Neuronal stem cell (in vitro differentiated cells): ENCODE measurements around the gene RPL13.

Experiments
- DNase-seq: peaks from one replicate; pipeline ENCODE4 v3.0.0-alpha.2; 2013; ENCODE audit warnings: low spot score
- H2AFZ ChIP-seq: one replicate; pipeline ENCODE4 v1.6.1; 2013; ENCODE audit warnings: mild to moderate bottlenecking, low read length, inconsistent platforms
- H2AK5ac ChIP-seq: 2 replicates; pipeline ENCODE4 v1.6.1; 2013; ENCODE audit warnings: low read depth, mild to moderate bottlenecking, inconsistent platforms, low read length, moderate library complexity, mixed read lengths
- H2BK120ac ChIP-seq: 2 replicates; pipeline ENCODE4 v1.6.1; 2013; ENCODE audit warnings: low read depth, mild to moderate bottlenecking, inconsistent platforms, low read length, moderate library complexity, mixed read lengths
- H2BK12ac ChIP-seq: one replicate; pipeline ENCODE4 v1.6.1; 2013; ENCODE audit warnings: low read length, inconsistent platforms
- H2BK15ac ChIP-seq: 2 replicates; pipeline ENCODE4 v1.6.1; 2013; ENCODE audit warnings: mild to moderate bottlenecking, low read length, inconsistent platforms, mixed read lengths
- H2BK5ac ChIP-seq: one replicate; pipeline ENCODE4 v1.6.1; 2013; ENCODE audit warnings: inconsistent platforms, mild to moderate bottlenecking, low read length, moderate library complexity
- H3K14ac ChIP-seq: one replicate; pipeline ENCODE4 v1.6.1; 2013; ENCODE audit warnings: low read length, inconsistent platforms
- H3K18ac ChIP-seq: 2 replicates; pipeline ENCODE4 v1.6.1; 2013; ENCODE audit warnings: low read length, inconsistent platforms
- H3K23ac ChIP-seq: 2 replicates; pipeline ENCODE4 v1.6.1; 2013; ENCODE audit warnings: low read depth, mild to moderate bottlenecking, mixed read lengths, low read length, inconsistent platforms; ENCODE audit not compliant: poor library complexity
- H3K27ac ChIP-seq: replicated peaks from 3 replicates; pipeline ENCODE4 v1.5.1; 2013; ENCODE audit warnings: low read length, inconsistent platforms
- H3K27me3 ChIP-seq, 3 experiments: 2 replicates each; pipeline ENCODE4 v1.6.1; 2013; ENCODE audit warnings: low read length in 3 of 3, mild to moderate bottlenecking in 2 of 3, inconsistent platforms in 1 of 3, low read depth in 1 of 3, mixed read lengths in 1 of 3, moderate library complexity in 1 of 3; ENCODE audit not compliant: control insufficient read depth in 3 of 3, insufficient read depth in 3 of 3
- H3K36me3 ChIP-seq, 2 donors: replicated peaks in 1 of 2; 2 replicates each; pipeline ENCODE4 v1.6.1; 2013; ENCODE audit warnings: low read length in 2 of 2; ENCODE audit not compliant: control insufficient read depth in 2 of 2, insufficient read depth in 2 of 2
- H3K4ac ChIP-seq: 2 replicates; pipeline ENCODE4 v1.6.1; 2013; ENCODE audit warnings: inconsistent platforms, mild to moderate bottlenecking, low read length, moderate library complexity
- H3K4me1 ChIP-seq, 2 donors: 1 replicate in 1 of 2; 2 replicates in 1 of 2; pipeline ENCODE4 v1.6.1; 2013; ENCODE audit warnings: low read length in 2 of 2, low read depth in 1 of 2; ENCODE audit not compliant: control insufficient read depth in 2 of 2, insufficient read depth in 1 of 2
- H3K4me2 ChIP-seq: one replicate; pipeline ENCODE4 v1.6.1; 2013; ENCODE audit warnings: mild to moderate bottlenecking, low read length, inconsistent platforms; ENCODE audit not compliant: insufficient read depth, poor library complexity, severe bottlenecking
- H3K4me3 ChIP-seq, 2 donors: 2 replicates each; pipeline ENCODE4 v1.5.1; 2013; ENCODE audit warnings: low read length in 2 of 2, mild to moderate bottlenecking in 2 of 2, inconsistent platforms in 1 of 2, moderate library complexity in 1 of 2
- H3K79me1 ChIP-seq: one replicate; pipeline ENCODE4 v1.6.1; 2013; ENCODE audit warnings: low read depth, mild to moderate bottlenecking, inconsistent platforms, low read length, moderate library complexity
- H3K9ac ChIP-seq: one replicate; pipeline ENCODE4 v1.6.1; 2013; ENCODE audit warnings: mild to moderate bottlenecking, low read depth, low read length, inconsistent platforms; ENCODE audit not compliant: poor library complexity
- H3K9me3 ChIP-seq, 2 donors: replicated peaks in 1 of 2; 2 replicates each; pipeline versions ENCODE3 to v1.6.1; 2013; ENCODE audit warnings: low read length in 2 of 2, mild to moderate bottlenecking in 2 of 2, inconsistent platforms in 1 of 2, low read depth in 1 of 2, mixed read lengths in 1 of 2, moderate library complexity in 1 of 2; ENCODE audit not compliant: control insufficient read depth in 2 of 2, insufficient read depth in 1 of 2
- H4K8ac ChIP-seq: one replicate; pipeline ENCODE4 v1.6.1; 2013; ENCODE audit warnings: low read depth, mild to moderate bottlenecking, inconsistent platforms, low read length, moderate library complexity
- H4K91ac ChIP-seq: one replicate; pipeline ENCODE4 v1.6.1; 2013; ENCODE audit warnings: low read length, low read depth, mild to moderate bottlenecking, inconsistent platforms; ENCODE audit not compliant: poor library complexity
- WGBS, 2 donors: extraction: QIAGEN DNeasy Blood & Tissue Kit; methylation state at CpG; one replicate each; pipeline ENCODE4 v1.1.7; 2013; ENCODE audit warnings: missing lambda C conversion rate in 2 of 2, mixed read lengths in 1 of 2; ENCODE audit not compliant: insufficient read length in 2 of 2, insufficient replicate concordance in 1 of 2; ENCODE audit errors: extremely low coverage in 2 of 2; 5-methylcytosine and 5-hydroxymethylcytosine counted together

Gene RPL13

GRCh38 chr16:89540557-89540956 is 19.9 kb upstream of the RPL13 start:
- WGBS, 2 donors, result no CpG with 5 or more reads among the region's 13 CpGs
- no peak overlapping the region for H2AK5ac ChIP-seq
- no peak overlapping the region for H2AFZ ChIP-seq
- H3K4me2 ChIP-seq, result no peak overlapping the region
- H2BK15ac ChIP-seq, result no peak overlapping the region
- no peak overlapping the region for H3K14ac ChIP-seq
- no peak overlapping the region for H4K8ac ChIP-seq
- H2BK120ac ChIP-seq, result no peak overlapping the region
- H3K27me3 ChIP-seq, result no peaks in the 10 kb centered on the region
- no peak overlapping the region for H3K4ac ChIP-seq
- DNase-seq, result no peak
- no peak overlapping the region for H3K23ac ChIP-seq
- peaks cover 17% of the 10 kb centered on the region for H3K79me1 ChIP-seq
- H3K36me3 ChIP-seq, result peaks cover 40 to 84% of the 10 kb centered on the region in 2 donors
- H2BK12ac ChIP-seq, result no peak overlapping the region
- H2BK5ac ChIP-seq, result no peak overlapping the region
- H3K18ac ChIP-seq, result no peak overlapping the region
- no peak overlapping the region for H3K4me3 ChIP-seq
- H3K4me1 ChIP-seq, result no peaks in the 10 kb centered on the region
- H3K9me3 ChIP-seq, result no peaks in the 10 kb centered on the region
- no peak overlapping the region for H3K27ac ChIP-seq
- H3K9ac ChIP-seq, result no peak overlapping the region
- H4K91ac ChIP-seq, result no peak overlapping the region

DNA sequence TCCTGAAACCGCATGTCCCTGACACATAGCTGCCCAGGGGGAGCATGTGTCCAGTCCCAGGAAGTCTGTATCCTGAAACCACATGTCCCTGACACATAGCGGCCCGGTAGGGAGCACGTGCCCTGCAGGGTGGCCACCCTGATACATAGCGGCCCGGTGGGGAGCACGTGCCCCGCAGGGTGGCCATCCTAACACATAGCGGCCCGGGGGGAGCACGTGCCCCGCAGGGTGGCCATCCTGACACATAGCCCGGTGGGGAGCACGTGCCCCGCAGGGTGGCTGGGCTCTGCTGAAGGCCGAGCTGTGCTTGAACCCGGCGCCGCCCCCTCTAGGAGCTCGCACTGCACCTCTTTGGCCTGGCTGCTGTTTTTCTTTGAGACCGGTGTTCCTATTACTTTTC is 18.7 kb upstream of the RPL13 start:
- H3K18ac ChIP-seq, result no peak overlapping the region
- H3K27me3 ChIP-seq, result no peaks in the 10 kb centered on the region
- H2BK5ac ChIP-seq, result no peak overlapping the region
- no peak overlapping the region for H3K4ac ChIP-seq
- no peak overlapping the region for H3K9ac ChIP-seq
- H3K79me1 ChIP-seq, result peaks cover 11% of the 10 kb centered on the region
- no peaks in the 10 kb centered on the region for H3K4me1 ChIP-seq
- H3K9me3 ChIP-seq, result no peaks in the 10 kb centered on the region
- H3K4me2 ChIP-seq, result no peak overlapping the region
- H3K23ac ChIP-seq, result no peak overlapping the region
- H3K36me3 ChIP-seq, result peaks cover 44 to 88% of the 10 kb centered on the region in 2 donors
- H3K14ac ChIP-seq, result no peak overlapping the region
- no peak overlapping the region for H2AK5ac ChIP-seq
- no peak overlapping the region for H2BK120ac ChIP-seq
- no peak overlapping the region for H3K27ac ChIP-seq
- no peak overlapping the region for H2BK15ac ChIP-seq
- no peak overlapping the region for H4K8ac ChIP-seq
- H2BK12ac ChIP-seq, result no peak overlapping the region
- no peak overlapping the region for H3K4me3 ChIP-seq
- no peak overlapping the region for H4K91ac ChIP-seq
- H2AFZ ChIP-seq, result no peak overlapping the region
- no CpG with 5 or more reads among the region's 21 CpGs for WGBS, 2 donors
- no peak for DNase-seq

DNA sequence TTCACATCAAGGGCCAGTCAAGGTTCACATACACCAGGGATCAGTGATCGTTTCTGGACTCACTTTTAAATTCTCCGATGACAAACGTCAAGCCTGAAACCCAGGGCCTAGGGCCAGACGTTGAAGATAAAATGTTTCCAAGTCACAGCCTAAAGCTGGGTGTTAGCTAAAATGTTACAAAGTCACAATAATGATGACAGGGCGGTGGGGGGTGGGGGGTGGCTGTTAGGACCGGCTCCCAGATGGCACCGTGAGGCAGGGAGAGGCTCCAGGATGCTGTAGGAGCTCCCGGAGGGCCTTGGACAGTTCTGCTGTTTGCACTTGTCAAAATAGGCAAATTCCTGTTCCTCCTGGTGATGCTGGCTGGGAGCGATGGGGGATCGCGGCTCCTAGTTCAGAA is 16.4 kb upstream of the RPL13 start:
- Histone ChIP-seq H3K4me3 (no peak overlapping the region), H2BK12ac (no peak overlapping the region), H3K9me3 (peaks cover 0 to 3% of the 10 kb centered on the region in 2 donors), H4K8ac (no peak overlapping the region), H2BK15ac (no peak overlapping the region), H4K91ac (no peak overlapping the region), H3K9ac (no peak overlapping the region), H3K23ac (no peak overlapping the region), H3K27ac (no peak overlapping the region), H2AK5ac (no peak overlapping the region), H2BK120ac (no peak overlapping the region), H3K4me1 (no peaks in the 10 kb centered on the region), H2AFZ (no peak overlapping the region), H2BK5ac (no peak overlapping the region), H3K18ac (no peak overlapping the region), H3K4me2 (no peak overlapping the region), H3K14ac (no peak overlapping the region), H3K79me1 (peaks cover 8% of the 10 kb centered on the region), H3K4ac (no peak overlapping the region), H3K36me3 (peaks cover 46 to 89% of the 10 kb centered on the region in 2 donors), H3K27me3 (no peaks in the 10 kb centered on the region)
- WGBS, 2 donors, result no CpG with 5 or more reads among the region's 11 CpGs
- DNase-seq, result no peak

DNA sequence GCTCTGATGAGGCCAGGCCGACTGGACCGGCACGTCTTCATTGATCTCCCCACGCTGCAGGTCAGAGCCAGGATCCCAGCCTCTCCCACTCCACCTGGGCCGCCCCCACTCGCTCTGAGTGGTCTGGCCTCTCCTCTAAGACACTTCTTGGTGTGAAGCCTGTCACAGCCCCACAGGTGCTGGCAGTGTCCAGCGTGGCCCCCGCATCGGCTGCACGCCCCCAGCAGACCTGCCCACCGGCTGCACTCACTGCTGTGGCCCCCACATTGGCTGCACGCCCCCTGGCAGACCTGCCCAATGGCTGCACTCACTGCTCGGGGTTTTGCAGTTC is 15.8 kb upstream of the RPL13 start:
- H4K8ac ChIP-seq, result no peak overlapping the region
- peaks cover 47 to 92% of the 10 kb centered on the region in 2 donors for H3K36me3 ChIP-seq
- no peak overlapping the region for H2AK5ac ChIP-seq
- no peaks in the 10 kb centered on the region for H3K27me3 ChIP-seq
- H4K91ac ChIP-seq, result no peak overlapping the region
- H3K4ac ChIP-seq, result no peak overlapping the region
- H3K23ac ChIP-seq, result no peak overlapping the region
- H3K9ac ChIP-seq, result no peak overlapping the region
- DNase-seq, result no peak
- no peak overlapping the region for H2BK120ac ChIP-seq
- no peak overlapping the region for H3K27ac ChIP-seq
- H3K9me3 ChIP-seq, result peaks cover 0 to 3% of the 10 kb centered on the region in 2 donors
- no peak overlapping the region for H3K4me3 ChIP-seq
- no peak overlapping the region for H2AFZ ChIP-seq
- H2BK12ac ChIP-seq, result no peak overlapping the region
- H3K79me1 ChIP-seq, result peaks cover 8% of the 10 kb centered on the region
- no peak overlapping the region for H2BK5ac ChIP-seq
- H3K4me2 ChIP-seq, result no peak overlapping the region
- WGBS, 2 donors, result no CpG with 5 or more reads among the region's 13 CpGs
- H3K4me1 ChIP-seq, result no peaks in the 10 kb centered on the region
- peak overlapping the region; percentile 71 for H3K14ac ChIP-seq
- no peak overlapping the region for H3K18ac ChIP-seq
- H2BK15ac ChIP-seq, result no peak overlapping the region
